ENCODE data around the gene SPATA6.

The SPATA6 gene

GRCh38 chr1:48495911-48496310, 23.9 kb upstream of the SPATA6 start:
- no peaks in the 10 kb centered on the region for H3K27me3 ChIP-seq (ENCODE audit: insufficient read depth, low read length)
- no peaks in the 10 kb centered on the region for H3K79me2 ChIP-seq (ENCODE audit: insufficient read depth, low read length)
- no peak overlapping the region for H3K4me2 ChIP-seq (ENCODE audit: low read length)
- no peak overlapping the region for H2AFZ ChIP-seq (ENCODE audit: low read length)
- no peaks in the 10 kb centered on the region for H4K20me1 ChIP-seq (ENCODE audit: insufficient read depth, low read length)
- TF ChIP-seq CTCF (IDR thresholded peaks at IDR 0.05; ENCODE audit: low read length) = no peak
- no peak for TF ChIP-seq EZH2 (IDR thresholded peaks at IDR 0.05; ENCODE audit: borderline replicate concordance, low read length)
- no peak overlapping the region for H3K4me3 ChIP-seq (ENCODE audit: low read depth, low read length, poor library complexity, severe bottlenecking)
- no peaks in the 10 kb centered on the region for H3F3A ChIP-seq (ENCODE audit: insufficient read depth, low read length)
- H3K36me3 ChIP-seq (ENCODE audit: insufficient read depth, low read length) = no peaks in the 10 kb centered on the region
- no peaks in the 10 kb centered on the region for H3K9me2 ChIP-seq (ENCODE audit: low read depth, low read length)
- no peaks in the 10 kb centered on the region for H3K9me3 ChIP-seq (ENCODE audit: low read length)
- H3K27ac ChIP-seq (ENCODE audit: low read depth, low read length, poor library complexity, severe bottlenecking) = no peak overlapping the region
- no peaks in the 10 kb centered on the region for H3K4me1 ChIP-seq (ENCODE audit: insufficient read depth, low read length, severe bottlenecking)
- no peak overlapping the region for H3K9ac ChIP-seq (ENCODE audit: low read length)

GRCh38 chr1:48495166-48495565, 23.2 kb upstream of the SPATA6 start:
- H3K9me3 ChIP-seq (ENCODE audit: low read length) = no peaks in the 10 kb centered on the region

GRCh38 chr1:48493970-48494769, 22.2 kb upstream of the SPATA6 start:
- Histone ChIP-seq H3K4me3 (ENCODE audit: low read depth, low read length, poor library complexity, severe bottlenecking) (no peak overlapping the region), H3K4me1 (ENCODE audit: insufficient read depth, low read length, severe bottlenecking) (no peaks in the 10 kb centered on the region), H3K27me3 (ENCODE audit: insufficient read depth, low read length) (no peaks in the 10 kb centered on the region), H3F3A (ENCODE audit: insufficient read depth, low read length) (no peaks in the 10 kb centered on the region), H3K9me3 (ENCODE audit: low read length) (no peaks in the 10 kb centered on the region), H3K79me2 (ENCODE audit: insufficient read depth, low read length) (no peaks in the 10 kb centered on the region), H3K4me2 (ENCODE audit: low read length) (no peak overlapping the region), H4K20me1 (ENCODE audit: insufficient read depth, low read length) (no peaks in the 10 kb centered on the region), H3K36me3 (ENCODE audit: insufficient read depth, low read length) (no peaks in the 10 kb centered on the region), H2AFZ (ENCODE audit: low read length) (no peak overlapping the region), H3K9me2 (ENCODE audit: low read depth, low read length) (no peaks in the 10 kb centered on the region), H3K9ac (ENCODE audit: low read length) (no peak overlapping the region), H3K27ac (ENCODE audit: low read depth, low read length, poor library complexity, severe bottlenecking) (no peak overlapping the region)
- no peak for TF ChIP-seq EZH2 (IDR thresholded peaks at IDR 0.05; ENCODE audit: borderline replicate concordance, low read length)
- no peak for TF ChIP-seq CTCF (IDR thresholded peaks at IDR 0.05; ENCODE audit: low read length)

More at GRCh38 chr1:48495166-48495565, 23.2 kb upstream of the SPATA6 start:
- H3K9ac ChIP-seq (ENCODE audit: low read length) = no peak overlapping the region
- H3K27ac ChIP-seq (ENCODE audit: low read depth, low read length, poor library complexity, severe bottlenecking) = no peak overlapping the region
- no peaks in the 10 kb centered on the region for H3K79me2 ChIP-seq (ENCODE audit: insufficient read depth, low read length)
- H3K4me1 ChIP-seq (ENCODE audit: insufficient read depth, low read length, severe bottlenecking) = no peaks in the 10 kb centered on the region
- H2AFZ ChIP-seq (ENCODE audit: low read length) = no peak overlapping the region
- H3K4me3 ChIP-seq (ENCODE audit: low read depth, low read length, poor library complexity, severe bottlenecking) = no peak overlapping the region
- H3K27me3 ChIP-seq (ENCODE audit: insufficient read depth, low read length) = no peaks in the 10 kb centered on the region
- H3K4me2 ChIP-seq (ENCODE audit: low read length) = no peak overlapping the region
- no peaks in the 10 kb centered on the region for H3K9me2 ChIP-seq (ENCODE audit: low read depth, low read length)
- H3F3A ChIP-seq (ENCODE audit: insufficient read depth, low read length) = no peaks in the 10 kb centered on the region
- H3K36me3 ChIP-seq (ENCODE audit: insufficient read depth, low read length) = no peaks in the 10 kb centered on the region
- no peaks in the 10 kb centered on the region for H4K20me1 ChIP-seq (ENCODE audit: insufficient read depth, low read length)
- TF ChIP-seq CTCF (IDR thresholded peaks at IDR 0.05; ENCODE audit: low read length) (no peak), EZH2 (IDR thresholded peaks at IDR 0.05; ENCODE audit: borderline replicate concordance, low read length) (no peak)

Measured in OCI-LY1 (cell line).